Ascending aorta (tissue), 2 donors: Measurements from ENCODE around the gene AOAH. TPM values are rescaled to one million over a fixed set of nuclear protein-coding genes. Genes with fewer than 3 reads are reported as not detected.

Experiments
- DNase-seq, 2 donors: peaks; one replicate each; pipeline ENCODE4 v3.0.0-alpha.2; 2019; ENCODE audit warnings: low spot score in 2 of 2
- H3K27ac ChIP-seq, 2 donors: fragments of 200-600 bp; sonication (generic); one replicate each; pipeline ENCODE4 v1.5.1; 2016 to 2017; ENCODE audit warnings: mild to moderate bottlenecking in 1 of 2
- H3K27me3 ChIP-seq: fragments of 200-600 bp; sonication (generic); one replicate; pipeline ENCODE4 v1.5.1; 2017
- H3K36me3 ChIP-seq, 2 donors: fragments of 200-600 bp; sonication (generic); one replicate each; pipeline ENCODE4 v1.5.1; 2016
- H3K4me1 ChIP-seq, 2 donors: fragments of 200-600 bp; sonication (generic); one replicate each; pipeline ENCODE4 v1.5.1; 2016 to 2017; ENCODE audit warnings: mild to moderate bottlenecking in 1 of 2
- H3K4me3 ChIP-seq, 2 donors: fragments of 200-600 bp; sonication (generic); one replicate each; pipeline ENCODE4 v1.5.1; 2016 to 2017; ENCODE audit warnings: mild to moderate bottlenecking in 1 of 2
- H3K9me3 ChIP-seq, 2 donors: fragments of 200-600 bp; sonication (generic); one replicate each; pipeline ENCODE4 v1.5.1; 2016
- intact Hi-C: fragments of 100-400 bp; cut with DNase I; formaldehyde crosslinking; loops from one replicate; pipeline ENCODE4 v1.15.1; 2023
- total RNA-seq: library from RNA; depleted of rRNA; stranded (reverse); fragments of >200 nt; gene quantifications from one replicate; pipeline ENCODE4 v1.1.0, GENCODE V29; 2016
- TF ChIP-seq, protein P1 (sequence below), 3 experiments: fragments of 200-600 bp in 2 of 3; fragments of 450-650 bp in 1 of 3; sonication (generic) in 2 of 3; IDR thresholded peaks; one replicate each; pipeline ENCODE4 v1.5.1; 2016 to 2019; ENCODE audit warnings: antibody characterized with exemption in 3 of 3, mild to moderate bottlenecking in 1 of 3, moderate library complexity in 1 of 3

The AOAH gene
- total RNA-seq, 1 donor from 2014 or later, result 0.75 TPM

- Histone ChIP-seq H3K27ac (no peak overlapping the region), H3K4me3 (no peak overlapping the region), H3K27me3 (no peaks in the 10 kb centered on the region), H3K4me1 (no peaks in the 10 kb centered on the region), H3K9me3 (no peaks in the 10 kb centered on the region), H3K36me3 (no peaks in the 10 kb centered on the region)
- TF ChIP-seq, protein P1, sequence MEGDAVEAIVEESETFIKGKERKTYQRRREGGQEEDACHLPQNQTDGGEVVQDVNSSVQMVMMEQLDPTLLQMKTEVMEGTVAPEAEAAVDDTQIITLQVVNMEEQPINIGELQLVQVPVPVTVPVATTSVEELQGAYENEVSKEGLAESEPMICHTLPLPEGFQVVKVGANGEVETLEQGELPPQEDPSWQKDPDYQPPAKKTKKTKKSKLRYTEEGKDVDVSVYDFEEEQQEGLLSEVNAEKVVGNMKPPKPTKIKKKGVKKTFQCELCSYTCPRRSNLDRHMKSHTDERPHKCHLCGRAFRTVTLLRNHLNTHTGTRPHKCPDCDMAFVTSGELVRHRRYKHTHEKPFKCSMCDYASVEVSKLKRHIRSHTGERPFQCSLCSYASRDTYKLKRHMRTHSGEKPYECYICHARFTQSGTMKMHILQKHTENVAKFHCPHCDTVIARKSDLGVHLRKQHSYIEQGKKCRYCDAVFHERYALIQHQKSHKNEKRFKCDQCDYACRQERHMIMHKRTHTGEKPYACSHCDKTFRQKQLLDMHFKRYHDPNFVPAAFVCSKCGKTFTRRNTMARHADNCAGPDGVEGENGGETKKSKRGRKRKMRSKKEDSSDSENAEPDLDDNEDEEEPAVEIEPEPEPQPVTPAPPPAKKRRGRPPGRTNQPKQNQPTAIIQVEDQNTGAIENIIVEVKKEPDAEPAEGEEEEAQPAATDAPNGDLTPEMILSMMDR (IDR thresholded peaks at IDR 0.05), result no peak
- intact Hi-C loops, result no loop called here
- no peak for DNase-seq
Measured at GRCh38 chr7:36636126-36636525, 88.2 kb downstream of the AOAH start.

GRCh38 chr7:36635091-36635490 lies 89.2 kb downstream of the AOAH start:
- Histone ChIP-seq H3K9me3 (no peaks in the 10 kb centered on the region), H3K4me1 (no peaks in the 10 kb centered on the region), H3K27me3 (no peaks in the 10 kb centered on the region), H3K27ac (no peak overlapping the region), H3K4me3 (no peak overlapping the region), H3K36me3 (no peaks in the 10 kb centered on the region)
- DNase-seq, result no peak
- TF ChIP-seq, protein P1 (IDR thresholded peaks at IDR 0.05), result no peak
- intact Hi-C loops, result no loop called here

- no peak for DNase-seq
- H3K27me3 ChIP-seq, result no peaks in the 10 kb centered on the region
- intact Hi-C loops, result no loop called here
Measured at GRCh38 chr7:36633377-36633776, 90.9 kb downstream of the AOAH start.

GRCh38 chr7:36630112-36630650 lies 94.1 kb downstream of the AOAH start:
- TF ChIP-seq, protein P1 (IDR thresholded peaks at IDR 0.05), result no peak

More at GRCh38 chr7:36633377-36633776, 90.9 kb downstream of the AOAH start:
- H3K27ac ChIP-seq, result no peak overlapping the region
- no peak overlapping the region for H3K4me3 ChIP-seq
- no peaks in the 10 kb centered on the region for H3K36me3 ChIP-seq
- no peaks in the 10 kb centered on the region for H3K4me1 ChIP-seq
- H3K9me3 ChIP-seq, result no peaks in the 10 kb centered on the region
- TF ChIP-seq, protein P1 (IDR thresholded peaks at IDR 0.05), result no peak

GRCh38 chr7:36629351-36629750 lies 94.9 kb downstream of the AOAH start:
- Histone ChIP-seq H3K4me3 (no peak overlapping the region), H3K27me3 (no peaks in the 10 kb centered on the region), H3K4me1 (no peaks in the 10 kb centered on the region), H3K9me3 (no peaks in the 10 kb centered on the region), H3K27ac (no peak overlapping the region), H3K36me3 (no peaks in the 10 kb centered on the region)
- TF ChIP-seq, protein P1 (IDR thresholded peaks at IDR 0.05), result no peak
- no peak for DNase-seq
- intact Hi-C loops, result no loop called here

More at GRCh38 chr7:36630112-36630650, 94.1 kb downstream of the AOAH start:
- Histone ChIP-seq H3K27ac (no peak overlapping the region), H3K9me3 (no peaks in the 10 kb centered on the region), H3K36me3 (no peaks in the 10 kb centered on the region), H3K27me3 (no peaks in the 10 kb centered on the region), H3K4me1 (no peaks in the 10 kb centered on the region), H3K4me3 (no peak overlapping the region)
- intact Hi-C loops, result no loop called here
- DNase-seq, result no peak

DNA sequence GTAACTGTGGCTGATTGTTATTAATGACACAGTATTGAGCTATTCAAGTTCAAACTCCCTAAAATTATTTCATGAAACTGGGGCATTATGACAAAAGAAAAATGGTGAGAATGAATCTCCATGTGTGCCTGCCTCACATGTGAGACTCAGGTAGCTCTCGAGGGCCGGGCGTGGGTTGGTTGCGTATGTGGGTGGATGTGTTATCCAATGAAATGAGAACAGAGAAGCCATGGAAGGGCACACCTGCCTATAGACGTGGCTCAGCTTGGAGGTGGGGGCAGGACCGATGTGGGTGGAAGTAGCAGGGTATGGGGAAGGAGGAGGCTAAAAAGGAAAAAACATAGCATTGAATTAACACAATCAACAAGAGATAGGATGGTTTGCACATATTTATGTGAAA lies 96.5 kb downstream of the AOAH start:
- H3K27me3 ChIP-seq, result no peaks in the 10 kb centered on the region
- no peak overlapping the region for H3K4me3 ChIP-seq
- no peak for DNase-seq
- H3K36me3 ChIP-seq, result no peaks in the 10 kb centered on the region
- no peaks in the 10 kb centered on the region for H3K4me1 ChIP-seq
- intact Hi-C loops, result no loop called here
- no peak overlapping the region for H3K27ac ChIP-seq
- no peaks in the 10 kb centered on the region for H3K9me3 ChIP-seq
- TF ChIP-seq, protein P1 (IDR thresholded peaks at IDR 0.05), result no peak
